H1 (cell line): ENCODE results near the gene NGEF. TPM values are rescaled to one million over a fixed set of nuclear protein-coding genes. Genes with fewer than 3 reads are reported as not detected.

Source experiments
- CHD7 ChIP-seq: fragments of 300-600 bp; sonication (generic); IDR thresholded peaks from 2 replicates; pipeline ENCODE4 v1.7.1; 2012; ENCODE audit warnings: low read length, moderate library complexity, mild to moderate bottlenecking, inconsistent platforms; ENCODE audit not compliant: insufficient replicate concordance
- polyA plus RNA-seq, 7 experiments: library from polyadenylated mRNA; depleted of rRNA in 3 of 7; stranded (reverse) in 5 of 7; unstranded in 2 of 7; fragments of >200 nt in 5 of 7; fragments of 200-250 nt in 2 of 7; gene quantifications; 1 replicate in 5 of 7; 2 replicates in 1 of 7; 4 replicates in 1 of 7; pipeline versions ENCODE4 v1.2.1 to v1.2.3, GENCODE V29; 2011 to 2013; ENCODE audit warnings: missing spikeins in 2 of 7, mixed read lengths in 2 of 7
- total RNA-seq: library from RNA; stranded (reverse); fragmentation: NEBNext Ultra II Directional; extraction: Animal tissue kit (Norgen Biotek cat#: 25700); gene quantifications from 2 replicates; pipeline ENCODE4 v1.2.1, GENCODE V29; 2021

NGEF gene
- total and polyA plus RNA-seq, 2 of the 8 experiments (the other 6 are each of a cell fraction or from before 2014, with no cell fraction given) = 2.7 to 3.2 TPM

- no peak for TF ChIP-seq CHD7
Measured at GRCh38 chr2:232896111-232896510, 116.9 kb downstream of the NGEF start (continued).
